Epithelial cell of prostate (primary cell): ENCODE measurements around the gene OGT.
"Not testable (repeated sequence)": the region's sequence is repeated elsewhere in the genome, so short reads cannot be mapped to it uniquely, and the experiment has no call there.

ENCODE experiments used
- DNase-seq: peaks from one replicate; pipeline ENCODE4 v3.0.0-alpha.2; 2011; ENCODE audit warnings: low read depth, low spot score
- H3K27ac ChIP-seq: fragments of 450-650 bp; 2 replicates; pipeline ENCODE4 v1.5.1; 2017; ENCODE audit warnings: mild to moderate bottlenecking

The OGT gene

GRCh38 chrX:71536285-71536684 is 3.4 kb downstream of the OGT start:
- no peak for DNase-seq
- no peak overlapping the region for H3K27ac ChIP-seq

GRCh38 chrX:71537743-71538142 is 4.8 kb downstream of the OGT start:
- DNase-seq = no peak
- H3K27ac ChIP-seq = no peak overlapping the region

- no peak for DNase-seq
- peak overlapping the region; percentile 82 for H3K27ac ChIP-seq
Measured at GRCh38 chrX:71540801-71541200, 7.9 kb downstream of the OGT start.

GRCh38 chrX:71541210-71542022 is 8.5 kb downstream of the OGT start:
- DNase-seq = no peak
- H3K27ac ChIP-seq = peak overlapping the region; percentile 82

- H3K27ac ChIP-seq = peak overlapping the region; percentile 82
- no peak for DNase-seq
Measured at GRCh38 chrX:71542411-71542810, 9.5 kb downstream of the OGT start.

- no peak for DNase-seq
- peak overlapping the region; percentile 82 for H3K27ac ChIP-seq
Measured at GRCh38 chrX:71542825-71543224, 9.9 kb downstream of the OGT start.

GRCh38 chrX:71543316-71543715 is 10.4 kb downstream of the OGT start:
- peak; percentile 89 for DNase-seq
- H3K27ac ChIP-seq = peak overlapping the region; percentile 82

GRCh38 chrX:71545364-71545763 is 12.5 kb downstream of the OGT start:
- H3K27ac ChIP-seq = no peak overlapping the region
- no peak for DNase-seq

GRCh38 chrX:71546879-71547278 is 14.0 kb downstream of the OGT start:
- no peak overlapping the region for H3K27ac ChIP-seq
- DNase-seq = no peak

- H3K27ac ChIP-seq = no peak overlapping the region
- DNase-seq = no peak
Measured at GRCh38 chrX:71547339-71547738, 14.4 kb downstream of the OGT start.

- DNase-seq = no peak
- H3K27ac ChIP-seq = no peak overlapping the region
Measured at GRCh38 chrX:71549986-71550385, 17.1 kb downstream of the OGT start.

GRCh38 chrX:71550578-71550977 is 17.7 kb downstream of the OGT start:
- no peak for DNase-seq
- no peak overlapping the region for H3K27ac ChIP-seq

GRCh38 chrX:71556036-71556435 is 23.1 kb downstream of the OGT start:
- H3K27ac ChIP-seq = no peak overlapping the region
- no peak for DNase-seq

- no peak overlapping the region for H3K27ac ChIP-seq
- no peak for DNase-seq
Measured at GRCh38 chrX:71558920-71559319, 26.0 kb downstream of the OGT start.

- DNase-seq, H3K27ac ChIP-seq: not testable (repeated sequence)
Measured at GRCh38 chrX:71559773-71560172, 26.9 kb downstream of the OGT start.

- DNase-seq = no peak
- no peak overlapping the region for H3K27ac ChIP-seq
Measured at GRCh38 chrX:71563921-71564320, 31.0 kb downstream of the OGT start.

GRCh38 chrX:71565474-71566041 is 32.7 kb downstream of the OGT start:
- no peak overlapping the region for H3K27ac ChIP-seq
- no peak for DNase-seq

- not testable (repeated sequence) for DNase-seq
Measured at GRCh38 chrX:71571390-71571789, 38.5 kb downstream of the OGT start.

GRCh38 chrX:71573590-71573989 is 40.7 kb downstream of the OGT start:
- DNase-seq = no peak
- no peak overlapping the region for H3K27ac ChIP-seq

More at GRCh38 chrX:71571390-71571789, 38.5 kb downstream of the OGT start:
- H3K27ac ChIP-seq = not testable (repeated sequence)

- DNase-seq = no peak
Measured at GRCh38 chrX:71577682-71578081, 44.8 kb downstream of the OGT start.

GRCh38 chrX:71578253-71579135 is 45.6 kb downstream of the OGT start, which contains the start of gene GCNA:
GCNA (plus strand) TSS chrX:71578437; CDS start chrX:71580822, 2,385 bp downstream.
- DNase-seq = no peak
- no peak within 1 kb of the TSS for H3K27ac ChIP-seq

More at GRCh38 chrX:71577682-71578081, 44.8 kb downstream of the OGT start:
- H3K27ac ChIP-seq = no peak overlapping the region
